ENCODE data around the gene NINJ1. TPM values are rescaled to one million over a fixed set of nuclear protein-coding genes. Genes with fewer than 3 reads are reported as not detected.

Gene NINJ1
- total and polyA plus RNA-seq, 2 of the 13 experiments (the other 11 are each of a cell fraction or from before 2014, with no cell fraction given) = 81.2 to 92.1 TPM

GRCh38 chr9:93112864-93113389, 21.1 kb downstream of the NINJ1 start:
- Histone ChIP-seq H3K4me2 (ENCODE audit: low read depth, low read length) (no peak overlapping the region; the same call in 1 of the 2 replicates), H3K79me2 (ENCODE audit: insufficient read depth, low read length) (no peaks in the 10 kb centered on the region), H4K20me1 (ENCODE audit: insufficient read depth, low read length) (no peaks in the 10 kb centered on the region), H3K36me3 (replicated peaks in 1 of 2; ENCODE audit: control insufficient read depth in 1 of 2, insufficient read depth in 2 of 2, low read length in 2 of 2) (peaks cover 2 to 8% of the 10 kb centered on the region in 2 experiments; a peak in 3 of 5 replicates), H2AFZ (ENCODE audit: low read length) (no peak overlapping the region), H3K27me3 (ENCODE audit: control insufficient read depth in 1 of 2, insufficient read depth in 2 of 2, low read length in 2 of 2) (no peaks in the 10 kb centered on the region), H3K27ac (ENCODE audit: extremely low read length, insufficient read depth, low read length) (peak overlapping the region; percentile 80), H3K4me3 (replicated peaks in 1 of 3; ENCODE audit: insufficient read depth in 1 of 3, low read depth in 2 of 3, low read length in 3 of 3) (no peak overlapping the region; a peak in 1 of 6 replicates), H3K9me3 (ENCODE audit: low read length) (no peaks in the 10 kb centered on the region), H3K4me1 (ENCODE audit: insufficient read depth, low read length) (peaks cover 74% of the 10 kb centered on the region), H3K9ac (ENCODE audit: insufficient read depth, low read depth, low read length) (no peak overlapping the region)
- 0 out of 2 replicates have a peak, but pooled peaks have one; percentile 4 for TF ChIP-seq ETV6 (CRISPR knock-in tag; conservative IDR thresholded peaks at IDR 0.05)
- TF ChIP-seq ZNF446 (CRISPR knock-in tag; IDR thresholded peaks at IDR 0.05) = no peak
- in situ Hi-C loops (cut with HindIII; ENCODE audit: extremely low pct_ligation_motif_present, low pct_unique_long_range_greater_than_20kb) = no loop called here
- WGBS (ENCODE audit: low lambda C conversion rate) = 87% methylated on average over 13 of the region's 13 CpGs
- no TSS peak for BruUV-seq (replicated peaks)
- no peak for DNase-seq (ENCODE audit: low spot score)
- no peak for ATAC-seq
- POLR2A ChIA-PET = interaction anchor here (2.2 to 13.7 kb wide), 2 partner anchors 15 to 19 kb away, joined by 4 to 195 read pairs; partner anchors contain the start of gene NINJ1
- intact Hi-C loops (cut with micrococcal nuclease; ENCODE audit: unreplicated experiment) = no loop called here
- CTCF ChIA-PET (ENCODE audit: low intra/inter-chr PET ratio, low total read pairs) = interaction anchor here (1.0 kb wide), 1 partner anchor 109 kb away, joined by 3 read pairs; no protein-coding TSS in a partner anchor
- no peak for FAIRE-seq

GRCh38 chr9:93112116-93112863, 21.8 kb downstream of the NINJ1 start:
- Histone ChIP-seq H3K27ac (ENCODE audit: extremely low read length, insufficient read depth, low read length) (peak overlapping the region; percentile 80), H3K4me3 (replicated peaks in 1 of 3; ENCODE audit: insufficient read depth in 1 of 3, low read depth in 2 of 3, low read length in 3 of 3) (peak overlapping the region in 1 of 3 experiments; percentile 56; a peak in 3 of 6 replicates), H3K27me3 (ENCODE audit: control insufficient read depth in 1 of 2, insufficient read depth in 2 of 2, low read length in 2 of 2) (no peaks in the 10 kb centered on the region), H3K4me1 (ENCODE audit: insufficient read depth, low read length) (peaks cover 74% of the 10 kb centered on the region), H3K9me3 (ENCODE audit: low read length) (no peaks in the 10 kb centered on the region), H4K20me1 (ENCODE audit: insufficient read depth, low read length) (no peaks in the 10 kb centered on the region), H2AFZ (ENCODE audit: low read length) (no peak overlapping the region), H3K9ac (ENCODE audit: insufficient read depth, low read depth, low read length) (peak overlapping the region; percentile 61), H3K4me2 (ENCODE audit: low read depth, low read length) (peak overlapping the region; percentile 66), H3K36me3 (replicated peaks in 1 of 2; ENCODE audit: control insufficient read depth in 1 of 2, insufficient read depth in 2 of 2, low read length in 2 of 2) (peaks cover 2 to 8% of the 10 kb centered on the region in 2 experiments; a peak in 3 of 5 replicates), H3K79me2 (ENCODE audit: insufficient read depth, low read length) (no peaks in the 10 kb centered on the region)
- intact Hi-C loops (cut with micrococcal nuclease; ENCODE audit: unreplicated experiment) (no loop called here), in situ Hi-C loops (cut with HindIII; ENCODE audit: extremely low pct_ligation_motif_present, low pct_unique_long_range_greater_than_20kb) (no loop called here)
- no TSS peak for BruUV-seq (replicated peaks)
- POLR2A ChIA-PET = interaction anchor here (1.0 to 13.7 kb wide), 5 partner anchors 8 to 20 kb away, joined by 4 to 195 read pairs (median 6); partner anchors contain the start of genes CARD19 and NINJ1
- DNase-seq (ENCODE audit: low spot score) (peak; percentile 87), FAIRE-seq (peak; percentile 77), ATAC-seq (peak; percentile 59)
- CTCF ChIA-PET (ENCODE audit: low intra/inter-chr PET ratio, low total read pairs) = interaction anchor here (1.0 kb wide), 1 partner anchor 108 kb away, joined by 3 read pairs; no protein-coding TSS in a partner anchor
- WGBS (ENCODE audit: low lambda C conversion rate) = 49% methylated on average over 2 of the region's 15 CpGs
- TF ChIP-seq MTA3 (CRISPR knock-in tag; IDR thresholded peaks at IDR 0.05) (no peak), XBP1 (CRISPR knock-in tag; IDR thresholded peaks at IDR 0.05) (no peak), MTF2 (CRISPR knock-in tag; IDR thresholded peaks at IDR 0.05; ENCODE audit: borderline replicate concordance) (no peak), ZXDC (CRISPR knock-in tag; IDR thresholded peaks at IDR 0.05) (no peak), ATF4 (CRISPR knock-in tag; IDR thresholded peaks at IDR 0.05) (0 out of 4 replicates have a peak, but pooled peaks of 1 of the 2 experiments have one; percentile 59), TSC22D2 (CRISPR knock-in tag; IDR thresholded peaks at IDR 0.05; ENCODE audit: borderline replicate concordance) (no peak), ZNF207 (IDR thresholded peaks at IDR 0.05; ENCODE audit: borderline replicate concordance) (no peak), NFKBIZ (CRISPR knock-in tag; IDR thresholded peaks at IDR 0.05) (peak; percentile 74; the same call in 1 of the 2 replicates), PHF21A (CRISPR knock-in tag; IDR thresholded peaks at IDR 0.05) (peak; percentile 72), ATF7 (IDR thresholded peaks at IDR 0.05) (no peak), ATF7 (CRISPR knock-in tag; IDR thresholded peaks at IDR 0.05) (0 out of 2 replicates have a peak, but pooled peaks have one; percentile 53), ZKSCAN1 (IDR thresholded peaks at IDR 0.05; ENCODE audit: low read length) (no peak)
